C1 segment of cervical spinal cord (tissue), 14 donors: ENCODE results near the gene SRGAP3.
"Not testable (repeated sequence)": the region's sequence is repeated elsewhere in the genome, so short reads cannot be mapped to it uniquely, and the experiment has no call there.

Experiments
- DNase-seq, 14 donors: peaks; one replicate each; lab custom pipeline; 2025; lab: John Stamatoyannopoulos, UW

SRGAP3 gene

GRCh38 chr3:9088441-9089353 is 160.7 kb downstream of the SRGAP3 start:
- DNase-seq = peak in 7 of 14 donors; percentile 12 to 71 (median 55)

DNA sequence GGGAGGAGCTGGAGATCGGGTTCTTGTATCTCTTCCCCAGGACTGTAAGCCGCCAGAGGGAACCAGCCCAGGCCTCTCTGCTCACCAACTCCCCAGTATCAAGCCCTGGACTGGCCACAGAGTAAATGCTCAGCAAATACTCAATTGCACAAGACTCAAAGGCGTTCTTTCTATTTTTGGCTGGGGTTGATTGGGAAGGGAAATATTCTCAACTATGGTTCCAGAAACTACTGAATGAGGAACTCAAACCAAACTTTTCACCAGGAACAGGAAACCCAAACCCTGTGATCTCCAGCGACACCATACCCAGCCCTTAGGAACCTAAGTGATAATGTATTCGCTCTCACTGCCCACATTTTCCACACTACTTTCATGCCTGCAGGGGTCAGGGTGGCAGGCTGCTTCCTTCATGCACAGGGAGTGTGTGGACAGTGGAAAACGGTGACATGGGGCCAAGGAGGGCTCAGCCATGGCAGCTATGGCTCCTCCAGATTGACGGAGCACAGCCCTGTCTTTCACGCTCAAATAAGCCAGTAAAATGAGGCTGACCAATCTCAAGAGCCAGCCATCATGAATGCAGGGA is 161.5 kb downstream of the SRGAP3 start:
- DNase-seq = peak in 7 of 14 donors; percentile 34 to 71 (median 55)

DNA sequence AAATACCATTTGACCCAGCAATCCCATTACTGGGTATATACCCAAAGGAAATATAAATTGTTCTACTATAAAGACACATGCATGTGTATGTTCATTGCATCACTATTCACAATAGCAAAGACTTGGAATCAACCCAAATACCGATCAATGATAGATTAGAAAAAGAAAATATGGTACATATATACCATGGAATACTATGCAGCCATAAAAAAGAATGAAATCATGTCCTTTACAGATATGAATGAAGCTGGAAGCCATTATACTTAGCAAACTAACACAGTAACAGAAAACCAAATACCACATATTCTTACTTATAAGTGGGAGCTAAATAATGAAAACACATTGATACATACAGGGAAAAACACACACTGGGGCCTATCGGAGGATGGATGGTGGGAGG is 164.0 kb downstream of the SRGAP3 start:
- not testable (repeated sequence) for DNase-seq

DNA sequence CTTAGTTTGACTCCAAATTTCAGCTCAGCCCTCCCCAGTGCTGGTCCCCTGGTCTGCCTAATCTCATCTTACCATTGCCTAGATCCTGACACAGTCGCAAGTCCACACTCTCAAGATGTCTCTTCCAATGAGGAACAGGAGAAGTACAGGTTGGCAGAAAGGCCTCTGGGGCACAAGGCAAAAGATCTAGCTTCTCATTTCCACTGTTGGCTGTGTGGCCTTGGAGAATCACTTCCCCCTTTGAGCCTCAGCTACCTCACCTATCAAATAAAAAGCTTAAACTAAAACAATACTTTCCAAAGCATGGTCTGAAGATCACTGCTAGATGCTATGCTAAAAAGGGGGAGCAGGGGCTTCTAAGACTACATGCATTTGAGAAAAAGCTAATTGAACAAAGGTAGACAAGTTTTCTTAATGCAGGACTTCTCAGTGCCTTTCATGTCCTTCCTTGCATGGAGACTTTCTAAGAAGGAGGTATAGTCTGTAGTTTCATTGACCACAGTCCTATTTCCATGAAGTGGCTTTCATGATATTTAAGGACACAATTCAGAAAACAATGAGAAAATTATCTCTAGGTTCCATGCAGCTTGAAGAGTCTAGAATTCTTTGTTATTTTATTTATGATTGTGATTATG is 168.1 kb downstream of the SRGAP3 start:
- DNase-seq = no peak

- no peak for DNase-seq
These were observed 169.3 kb downstream of the SRGAP3 start for GRCh38 chr3:9080163-9080562.

GRCh38 chr3:9079676-9080075 is 169.8 kb downstream of the SRGAP3 start:
- no peak for DNase-seq

- no peak for DNase-seq
These were observed 170.7 kb downstream of the SRGAP3 start for GRCh38 chr3:9078561-9079240.

DNA sequence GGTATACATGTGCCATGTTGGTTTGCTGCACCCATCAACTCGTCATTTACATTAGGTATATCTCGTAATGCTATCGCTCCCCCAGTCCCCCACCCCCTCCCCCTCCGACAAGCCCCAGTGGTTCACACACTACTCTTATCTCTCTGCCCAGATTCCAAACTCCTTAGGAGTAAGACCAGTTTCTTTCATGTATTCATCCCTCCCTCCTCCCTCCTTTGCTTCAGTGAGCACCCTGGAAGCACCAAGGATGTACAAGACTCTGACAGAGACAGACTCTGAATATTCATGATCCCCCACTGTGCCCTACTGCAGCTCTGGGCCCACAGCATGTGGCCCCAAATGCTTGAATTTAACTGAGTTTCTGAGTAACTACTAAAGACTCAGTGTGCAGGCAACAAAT is 172.4 kb downstream of the SRGAP3 start:
- no peak for DNase-seq

- no peak for DNase-seq
These were observed 173.7 kb downstream of the SRGAP3 start for GRCh38 chr3:9075762-9076161.

DNA sequence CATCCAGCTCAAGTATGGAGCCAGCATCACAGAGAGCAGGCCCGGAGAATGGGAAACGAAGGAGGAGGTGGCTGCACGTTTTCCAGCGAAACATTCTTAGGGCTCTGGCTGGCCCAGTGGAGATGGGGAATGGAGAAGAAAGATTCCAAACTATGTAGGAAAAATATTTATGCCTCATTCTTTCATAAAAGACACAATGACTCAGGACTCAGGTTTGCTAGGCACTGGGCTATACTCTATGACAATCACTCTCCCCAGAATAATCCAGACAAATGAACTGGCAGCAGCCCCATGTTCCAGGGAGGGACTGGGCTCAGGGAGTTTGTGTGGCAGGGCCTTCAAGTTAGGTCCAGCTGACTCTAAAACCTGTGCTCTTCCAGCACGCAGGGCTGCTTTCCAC is 175.4 kb downstream of the SRGAP3 start:
- DNase-seq = no peak

DNA sequence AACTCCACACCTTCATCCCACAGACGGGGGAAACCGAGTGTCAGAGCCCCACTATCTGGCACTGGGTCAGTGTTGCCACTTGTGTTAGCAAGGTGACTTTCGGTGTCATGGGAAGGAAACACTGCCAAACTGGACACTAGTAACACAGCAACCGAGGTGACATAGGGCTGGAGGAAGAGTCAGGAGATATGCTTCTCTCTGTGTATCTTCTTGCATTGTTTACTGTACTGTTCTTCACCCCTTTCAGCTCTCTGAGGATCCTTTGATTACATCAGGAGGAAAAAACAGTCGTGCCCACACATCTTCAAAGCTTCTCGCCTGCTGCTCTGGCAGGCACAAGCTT is 176.8 kb downstream of the SRGAP3 start:
- no peak for DNase-seq

GRCh38 chr3:9071936-9072666 is 177.3 kb downstream of the SRGAP3 start:
- DNase-seq = no peak

DNA sequence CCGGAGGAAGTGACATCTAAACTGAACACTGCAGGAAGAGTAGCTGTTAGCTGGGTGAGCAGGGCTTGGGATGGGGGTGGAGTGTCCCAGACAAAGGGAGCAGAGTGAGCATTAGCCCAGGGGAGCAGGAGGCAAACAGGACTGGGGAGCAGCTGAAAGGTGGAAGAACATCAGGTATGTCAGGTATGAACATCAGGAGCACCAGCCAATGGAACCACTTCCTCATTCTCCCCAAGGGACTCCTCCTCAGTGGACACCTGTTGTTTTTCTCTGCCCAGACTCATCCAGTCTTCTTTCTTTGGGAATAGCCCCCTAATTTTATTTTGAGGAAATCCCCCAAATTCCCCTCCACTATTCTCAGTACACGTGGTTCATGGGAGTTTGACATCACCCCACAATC is 178.5 kb downstream of the SRGAP3 start:
- no peak for DNase-seq

DNA sequence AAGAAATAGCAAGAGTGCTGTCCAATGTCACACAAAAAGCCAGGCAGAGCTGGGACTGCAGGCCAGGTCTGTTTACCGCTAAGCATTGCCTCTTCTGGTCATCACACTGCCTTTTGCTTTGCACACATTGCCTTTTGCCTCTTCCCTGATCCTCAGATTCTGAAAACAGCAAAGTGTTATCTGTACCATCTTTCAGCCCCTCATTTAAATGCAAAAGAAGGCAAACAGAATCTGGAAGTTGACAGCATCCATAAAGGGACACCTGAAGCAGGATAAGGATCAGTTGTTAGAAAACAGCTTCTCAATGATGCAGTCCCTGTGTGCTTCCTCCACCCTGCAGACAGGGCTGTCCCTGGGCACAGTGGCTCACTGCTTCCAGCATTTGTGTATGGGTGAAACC is 179.5 kb downstream of the SRGAP3 start:
- no peak for DNase-seq

GRCh38 chr3:9068051-9068450 is 181.4 kb downstream of the SRGAP3 start:
- peak in 1 of 14 donors; percentile 64 for DNase-seq

DNA sequence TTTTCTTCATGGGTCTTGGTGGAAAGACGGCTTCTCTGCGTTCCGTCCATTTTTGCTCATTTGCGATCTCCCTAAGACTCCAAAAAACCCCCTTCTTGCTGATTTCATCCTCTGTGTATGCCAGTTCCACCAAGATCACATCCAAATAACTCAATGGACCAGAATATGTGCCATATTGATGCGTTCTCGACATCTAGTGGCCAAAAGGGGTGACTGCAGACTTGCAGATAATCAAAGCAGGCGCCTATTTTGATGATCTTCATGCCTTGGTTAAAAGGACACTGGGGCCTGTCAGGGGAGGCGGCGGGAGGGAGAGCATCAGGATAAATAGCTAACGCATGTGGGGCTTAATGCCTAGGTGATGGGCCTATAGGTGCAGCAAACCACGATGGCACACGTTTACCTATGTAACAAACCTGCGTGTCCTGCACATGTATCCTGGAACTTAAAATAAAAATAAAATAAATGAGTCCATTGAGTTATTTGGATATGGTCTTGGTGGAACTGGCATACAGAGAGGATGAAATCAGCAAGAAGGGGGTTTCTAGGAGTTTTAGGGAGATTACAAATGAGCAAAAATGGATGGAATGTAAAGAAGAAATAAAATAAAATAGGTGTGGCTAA is 182.0 kb downstream of the SRGAP3 start:
- peak in 8 of 14 donors; percentile 12 to 70 (median 18) for DNase-seq

DNA sequence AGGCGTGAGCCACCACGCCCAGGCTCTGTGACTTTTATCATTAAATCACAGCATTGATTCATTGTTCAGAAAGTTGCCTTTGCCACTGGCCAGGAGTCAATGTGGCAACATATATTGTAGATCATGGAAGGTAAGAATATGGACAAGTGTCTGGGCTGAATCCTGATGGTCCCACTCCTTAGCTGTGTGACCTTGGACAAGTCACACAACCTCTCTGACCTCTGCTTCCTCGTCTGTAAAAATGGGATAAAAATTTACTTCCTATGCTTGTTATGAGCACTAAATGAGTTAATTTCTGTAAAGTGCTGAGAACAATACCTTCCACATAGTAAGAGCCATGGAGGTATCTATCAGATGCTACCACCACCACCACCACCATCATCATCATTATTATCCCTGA is 182.7 kb downstream of the SRGAP3 start:
- no peak for DNase-seq

DNA sequence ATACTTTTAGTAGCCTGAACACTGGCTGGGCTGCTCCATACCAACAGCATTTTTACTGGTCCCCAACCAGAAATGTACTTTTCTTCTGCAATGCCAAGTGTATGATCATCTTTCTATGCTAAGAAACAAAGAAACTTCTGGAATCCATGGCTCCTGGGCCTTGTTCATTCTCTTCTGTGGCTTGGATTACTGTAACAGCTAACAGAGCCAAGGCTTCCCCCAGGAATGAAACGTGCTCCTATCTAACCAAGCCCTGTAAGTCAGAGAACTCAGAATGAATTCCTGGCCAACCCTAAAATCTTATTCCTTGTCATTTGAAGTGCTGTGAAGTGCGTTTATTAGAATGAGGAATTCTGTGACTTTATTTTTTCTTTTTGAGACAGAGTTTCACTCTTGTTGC is 183.3 kb downstream of the SRGAP3 start:
- no peak for DNase-seq

GRCh38 chr3:9064850-9065249 is 184.6 kb downstream of the SRGAP3 start:
- DNase-seq = no peak

DNA sequence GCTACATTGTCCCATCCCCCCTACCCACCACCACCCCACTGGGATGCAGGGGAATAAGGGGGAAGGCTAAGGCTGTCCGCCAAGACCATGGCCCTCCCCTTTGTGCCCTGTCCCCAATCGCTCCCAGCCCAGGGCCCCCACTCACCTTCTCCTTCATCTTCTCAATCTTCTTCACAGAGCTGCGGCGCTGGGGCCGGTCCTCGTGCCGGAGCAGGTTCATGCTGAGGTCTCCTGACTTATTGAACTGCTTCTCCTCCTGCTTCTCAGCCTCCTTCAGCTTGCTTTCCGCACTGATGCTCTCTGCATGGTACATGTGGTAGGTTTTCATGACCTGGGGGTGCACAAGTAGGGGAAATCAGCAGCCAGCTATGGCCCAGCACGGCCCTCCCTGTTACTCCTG is 185.2 kb downstream of the SRGAP3 start:
- no peak for DNase-seq

GRCh38 chr3:9062570-9062969 is 186.9 kb downstream of the SRGAP3 start:
- DNase-seq = no peak
